Mononuclear cell (primary cell): ENCODE results near the gene IQGAP3. TPM values are rescaled to one million over a fixed set of nuclear protein-coding genes. Genes with fewer than 3 reads are reported as not detected.

Source experiments
- H3K27me3 ChIP-seq: 2 replicates; pipeline ENCODE4 v1.6.0; 2011; ENCODE audit warnings: low read length, control low read depth; ENCODE audit not compliant: insufficient read depth
- H3K4me1 ChIP-seq: 2 replicates; pipeline ENCODE4 v1.5.1; 2011; ENCODE audit warnings: mild to moderate bottlenecking, low read length, control low read depth; ENCODE audit not compliant: insufficient read depth
- H3K4me3 ChIP-seq: 2 replicates; pipeline ENCODE4 v1.5.1; 2011; ENCODE audit warnings: mild to moderate bottlenecking, low read length, moderate library complexity
- H3K9me3 ChIP-seq: 2 replicates; pipeline ENCODE4 v1.5.1; 2011; ENCODE audit warnings: low read depth, mild to moderate bottlenecking, control low read depth, low read length
- total RNA-seq: library from RNA; depleted of rRNA; stranded (reverse); fragments of >200 nt; gene quantifications from one replicate; pipeline ENCODE4 v1.2.3, GENCODE V29; 2012

The IQGAP3 gene
- total RNA-seq, 1 donor, result 0.10 TPM

GRCh38 chr1:156527584-156527983 lies 44.8 kb downstream of the IQGAP3 start:
- peaks cover 33% of the 10 kb centered on the region for H3K4me1 ChIP-seq
- no peaks in the 10 kb centered on the region for H3K27me3 ChIP-seq
- H3K4me3 ChIP-seq, result no peak overlapping the region
- H3K9me3 ChIP-seq, result no peaks in the 10 kb centered on the region

- Histone ChIP-seq H3K27me3 (no peaks in the 10 kb centered on the region), H3K4me1 (peaks cover 33% of the 10 kb centered on the region), H3K4me3 (no peak overlapping the region), H3K9me3 (no peaks in the 10 kb centered on the region)
Measured at GRCh38 chr1:156525856-156526489, 46.4 kb downstream of the IQGAP3 start.

DNA sequence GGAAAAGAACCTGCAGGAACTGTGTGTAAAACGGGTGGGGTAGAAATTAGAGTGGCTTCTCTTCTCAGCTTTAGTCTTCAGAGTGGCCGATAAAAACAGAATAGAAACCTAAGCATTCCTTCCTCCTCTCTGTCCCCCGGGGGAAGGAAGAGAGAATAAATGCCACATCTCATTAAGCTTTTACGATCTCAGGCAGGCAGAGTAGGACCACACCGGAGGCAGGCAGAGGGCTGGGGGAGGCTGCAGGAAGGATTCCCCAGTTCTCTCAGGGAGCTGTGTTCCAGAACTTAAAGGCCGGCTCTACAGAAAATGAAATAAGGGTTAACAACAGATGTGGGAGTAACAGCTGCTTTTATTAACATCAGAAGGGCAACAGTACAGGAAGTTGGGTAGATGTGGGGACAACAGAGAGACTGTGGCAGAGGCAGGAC lies 47.3 kb downstream of the IQGAP3 start:
- Histone ChIP-seq H3K4me3 (no peak overlapping the region), H3K4me1 (peaks cover 33% of the 10 kb centered on the region), H3K9me3 (no peaks in the 10 kb centered on the region), H3K27me3 (no peaks in the 10 kb centered on the region)

DNA sequence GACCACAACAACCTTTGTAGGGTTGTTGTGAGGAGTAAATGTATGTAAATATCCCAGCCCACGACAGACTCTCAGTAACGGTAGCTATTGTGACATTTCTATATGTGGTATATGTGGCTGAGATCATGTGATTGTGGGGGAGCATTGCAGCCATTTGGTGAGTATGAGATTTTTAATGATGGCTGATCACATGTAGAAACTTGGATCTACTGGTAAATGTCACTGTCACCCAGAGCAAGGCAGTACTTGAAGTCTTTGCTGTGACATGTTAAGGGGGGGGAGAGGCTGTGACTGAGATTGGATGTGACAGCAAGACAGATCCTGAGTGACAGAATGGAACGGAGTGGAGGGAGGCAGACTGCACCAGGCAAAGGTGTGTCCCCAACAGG lies 47.9 kb downstream of the IQGAP3 start:
- Histone ChIP-seq H3K4me1 (peaks cover 33% of the 10 kb centered on the region), H3K9me3 (no peaks in the 10 kb centered on the region), H3K27me3 (no peaks in the 10 kb centered on the region), H3K4me3 (no peak overlapping the region)

- Histone ChIP-seq H3K27me3 (no peaks in the 10 kb centered on the region), H3K4me3 (no peak overlapping the region), H3K9me3 (no peaks in the 10 kb centered on the region), H3K4me1 (peaks cover 33% of the 10 kb centered on the region)
Measured at GRCh38 chr1:156523801-156524480, 48.4 kb downstream of the IQGAP3 start.

GRCh38 chr1:156522443-156522970 lies 49.9 kb downstream of the IQGAP3 start:
- Histone ChIP-seq H3K27me3 (no peaks in the 10 kb centered on the region), H3K9me3 (no peaks in the 10 kb centered on the region), H3K4me1 (peaks cover 33% of the 10 kb centered on the region), H3K4me3 (no peak overlapping the region)

DNA sequence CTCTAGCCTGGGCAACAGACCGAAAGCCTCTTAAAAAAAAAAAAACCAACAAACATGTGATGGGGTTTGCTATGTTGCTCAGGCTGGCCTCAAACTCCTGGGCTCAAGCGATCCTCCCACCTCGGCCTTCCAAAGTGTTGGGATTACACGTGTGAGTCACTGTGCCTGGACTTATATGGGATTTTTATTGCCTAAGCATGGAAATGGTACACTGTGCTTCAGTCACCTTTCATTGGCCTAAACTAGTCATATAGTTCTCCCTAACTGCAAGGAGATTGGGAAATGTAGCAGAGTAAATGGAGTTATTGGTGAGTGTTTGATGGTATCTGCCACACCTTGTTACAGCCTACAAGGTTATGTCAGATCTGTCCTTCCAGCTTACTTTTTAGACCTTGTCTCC lies 54.6 kb downstream of the IQGAP3 start:
- Histone ChIP-seq H3K9me3 (no peaks in the 10 kb centered on the region), H3K27me3 (no peaks in the 10 kb centered on the region), H3K4me3 (no peak overlapping the region), H3K4me1 (peaks cover 6% of the 10 kb centered on the region)

- H3K27me3 ChIP-seq, result no peaks in the 10 kb centered on the region
- H3K4me3 ChIP-seq, result no peak overlapping the region
- H3K9me3 ChIP-seq, result no peaks in the 10 kb centered on the region
- H3K4me1 ChIP-seq, result peaks cover 11% of the 10 kb centered on the region
Measured at GRCh38 chr1:156516821-156517220, 55.5 kb downstream of the IQGAP3 start.

DNA sequence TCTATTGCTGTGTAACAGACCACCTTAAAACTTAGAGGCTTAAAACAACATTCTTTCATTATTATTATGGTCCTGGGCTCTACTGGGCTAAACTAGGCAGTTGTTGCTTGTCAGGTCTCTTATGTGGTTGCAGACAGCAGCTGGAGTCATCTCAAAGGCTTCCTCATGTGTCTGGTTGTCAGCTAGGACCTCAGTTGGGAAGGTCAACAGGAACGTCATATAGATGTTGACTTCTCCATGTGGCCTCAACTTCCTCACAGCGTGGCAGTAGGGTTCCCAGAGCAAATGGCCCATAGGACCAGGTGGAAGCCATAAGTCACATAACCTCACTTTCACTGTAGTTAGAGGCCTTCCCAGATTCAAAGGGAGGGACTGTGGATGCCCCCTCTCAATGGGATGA lies 56.4 kb downstream of the IQGAP3 start:
- Histone ChIP-seq H3K4me1 (peaks cover 14% of the 10 kb centered on the region), H3K9me3 (no peaks in the 10 kb centered on the region), H3K27me3 (no peaks in the 10 kb centered on the region), H3K4me3 (no peak overlapping the region)

DNA sequence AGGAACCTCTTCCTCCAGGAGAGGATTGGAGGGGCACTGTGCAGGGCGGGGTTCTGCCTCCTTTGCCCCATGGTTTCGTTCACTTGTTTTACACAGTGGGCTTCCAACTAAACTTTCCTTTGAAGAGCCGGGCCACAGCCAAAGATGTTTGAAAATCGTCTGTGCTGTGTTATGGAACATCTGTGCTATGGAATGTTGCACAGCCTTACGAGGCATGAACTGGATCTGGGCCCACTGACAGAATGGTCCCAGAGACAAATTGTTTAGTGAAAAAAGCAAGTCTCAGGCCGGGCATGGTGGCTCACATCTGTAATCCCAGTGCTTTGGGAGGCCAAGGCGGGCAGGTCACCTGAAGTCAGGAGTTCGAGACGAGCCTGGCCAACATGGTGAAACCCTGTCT lies 59.2 kb downstream of the IQGAP3 start:
- Histone ChIP-seq H3K9me3 (no peaks in the 10 kb centered on the region), H3K27me3 (no peaks in the 10 kb centered on the region), H3K4me3 (no peak overlapping the region), H3K4me1 (peaks cover 29% of the 10 kb centered on the region)

DNA sequence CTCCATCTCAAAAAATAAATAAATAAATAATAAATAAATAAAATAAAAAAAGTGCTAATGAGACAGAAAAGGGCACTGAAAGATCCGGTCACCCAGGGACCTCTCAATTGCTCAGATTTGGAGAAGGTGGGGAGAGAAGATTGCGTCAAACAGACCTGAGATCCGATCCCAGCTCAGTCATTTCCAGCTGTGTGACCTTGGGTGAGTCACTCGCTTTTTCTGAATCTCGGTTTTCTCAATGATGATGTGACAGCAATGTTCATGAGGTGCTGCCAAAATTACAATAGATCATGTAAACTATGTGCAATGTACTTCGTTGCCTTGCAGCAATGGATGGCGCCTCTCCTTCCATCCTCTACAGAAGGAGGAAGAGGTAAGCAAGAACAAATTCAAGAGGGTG lies 60.7 kb downstream of the IQGAP3 start:
- Histone ChIP-seq H3K4me1 (peaks cover 39% of the 10 kb centered on the region), H3K9me3 (no peaks in the 10 kb centered on the region), H3K4me3 (no peak overlapping the region), H3K27me3 (no peaks in the 10 kb centered on the region)

DNA sequence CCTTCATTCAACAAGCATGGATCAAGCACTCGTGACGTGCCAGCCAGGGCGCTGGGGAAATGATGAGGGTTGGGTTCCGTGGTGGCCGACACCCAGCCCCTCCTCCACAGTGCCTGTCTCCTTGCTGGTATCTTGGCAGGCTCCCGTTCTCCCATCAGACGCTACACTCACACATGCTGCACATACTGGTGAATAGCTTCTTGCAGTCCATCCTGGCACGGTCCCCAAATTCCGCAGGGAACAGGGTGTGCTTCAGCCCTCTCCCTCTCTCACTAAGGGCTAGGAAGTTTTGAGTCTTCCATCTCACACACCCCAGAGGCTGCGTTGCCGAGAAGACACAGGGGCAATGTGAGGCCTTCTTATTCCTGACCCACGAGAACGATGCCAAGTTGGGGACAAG lies 61.7 kb downstream of the IQGAP3 start:
- Histone ChIP-seq H3K4me1 (peaks cover 45% of the 10 kb centered on the region), H3K9me3 (no peaks in the 10 kb centered on the region), H3K4me3 (no peak overlapping the region), H3K27me3 (no peaks in the 10 kb centered on the region)

DNA sequence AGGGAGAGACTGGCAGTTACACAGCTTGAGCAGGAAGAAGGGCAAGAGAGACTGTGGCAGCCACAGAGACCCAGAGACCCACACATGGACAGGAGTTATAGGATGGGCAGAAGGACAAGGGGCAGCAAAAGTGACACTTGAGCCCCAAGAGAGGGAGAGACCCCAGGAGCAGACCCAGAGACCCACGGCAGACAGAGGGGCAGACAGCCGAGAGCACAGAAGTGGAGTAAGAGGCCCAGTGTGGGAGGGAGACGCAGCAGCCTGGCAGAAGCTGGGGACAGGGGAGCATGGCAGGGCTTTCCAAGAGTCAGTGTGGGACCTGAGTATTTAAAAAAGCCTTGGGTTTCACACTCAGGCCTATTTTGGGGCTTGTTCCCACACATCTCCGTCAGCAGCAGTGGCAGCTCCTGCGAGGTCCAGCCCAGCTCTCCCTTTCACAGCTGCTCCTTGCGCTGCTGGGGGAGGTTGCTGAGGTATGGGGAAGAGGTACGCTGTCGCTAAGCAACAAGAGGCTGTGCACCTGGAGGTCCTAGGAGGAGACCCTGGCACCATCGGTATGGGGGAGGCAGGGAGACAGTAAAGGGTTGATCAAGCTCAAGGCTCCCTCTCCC lies 62.8 kb downstream of the IQGAP3 start:
- peaks cover 51% of the 10 kb centered on the region for H3K4me1 ChIP-seq
- H3K9me3 ChIP-seq, result no peaks in the 10 kb centered on the region
- no peak overlapping the region for H3K4me3 ChIP-seq
- H3K27me3 ChIP-seq, result no peaks in the 10 kb centered on the region

DNA sequence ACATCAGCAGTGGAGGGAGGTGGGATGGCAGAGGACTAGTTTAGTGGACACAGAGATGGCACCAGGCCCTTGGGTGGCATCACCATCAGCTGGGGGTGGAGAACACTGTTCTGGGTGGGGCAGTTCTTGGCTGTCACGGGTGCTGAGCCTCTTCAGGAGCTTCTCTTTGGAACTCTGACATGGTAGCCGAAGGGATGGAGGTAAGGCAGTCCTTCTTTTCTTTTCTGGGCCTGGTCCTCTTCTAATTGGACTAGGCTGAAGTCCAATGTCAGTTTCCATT lies 63.5 kb downstream of the IQGAP3 start:
- H3K4me1 ChIP-seq, result peaks cover 57% of the 10 kb centered on the region
- no peaks in the 10 kb centered on the region for H3K27me3 ChIP-seq
- H3K4me3 ChIP-seq, result no peak overlapping the region
- H3K9me3 ChIP-seq, result no peaks in the 10 kb centered on the region

DNA sequence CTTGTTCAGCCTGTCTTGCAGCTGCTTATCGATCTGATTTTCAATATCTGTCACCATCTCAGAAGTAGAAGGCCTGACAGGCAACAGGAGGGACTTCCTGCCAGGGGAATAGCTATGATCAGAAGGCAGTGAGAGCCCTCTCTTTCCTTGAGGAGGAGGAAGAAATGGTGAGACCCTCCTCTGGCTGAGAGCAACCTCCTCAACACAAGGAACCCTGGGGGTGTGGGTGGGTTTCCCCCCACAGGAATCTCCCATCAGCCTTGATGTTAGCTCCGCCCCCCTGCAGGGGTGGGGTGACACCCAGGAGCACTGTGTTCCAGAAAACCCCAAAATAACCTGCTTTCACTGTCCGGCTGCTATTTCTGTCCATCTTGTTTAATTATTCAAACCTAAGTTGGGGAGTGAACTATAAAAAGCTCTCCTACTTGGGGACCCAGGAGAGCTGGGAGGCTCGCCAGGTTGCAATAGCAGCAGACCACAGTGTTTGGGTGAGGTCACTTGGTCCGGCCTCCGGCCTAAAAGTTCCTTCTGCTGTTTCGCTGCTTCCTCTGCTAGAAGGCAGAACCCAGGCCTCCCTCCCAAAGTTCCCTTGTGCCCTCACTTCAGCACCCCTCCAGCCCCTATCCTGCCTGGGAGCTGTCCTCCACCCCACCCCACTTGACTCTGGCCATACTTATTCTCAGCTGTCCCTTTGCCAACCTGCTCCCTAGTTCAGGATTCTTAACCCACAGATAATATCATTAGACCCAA lies 64.0 kb downstream of the IQGAP3 start:
- Histone ChIP-seq H3K9me3 (no peaks in the 10 kb centered on the region), H3K27me3 (no peaks in the 10 kb centered on the region), H3K4me1 (peaks cover 62% of the 10 kb centered on the region), H3K4me3 (no peak overlapping the region)
